B cell (primary cell): ENCODE results near the gene CD6. TPM values are rescaled to one million over a fixed set of nuclear protein-coding genes. Genes with fewer than 3 reads are reported as not detected.
A peak's percentile ranks its signal among the peaks of the same experiment; 100 is the strongest.

Experiments used
- ATAC-seq: fragments of 200-7000 bp; cut with Tn5 transposase; one replicate; pipeline ENCODE4 v1.10.0; 2021; ENCODE audit warnings: low read depth, mild to moderate bottlenecking, moderate number of reproducible peaks, moderate library complexity
- CTCF ChIA-PET: fragments of 350-600 bp; sonication (Branson Sonifier 250); formaldehyde crosslinking; loops from one replicate; lab custom pipeline; 2021; ENCODE audit warnings: antibody characterized with exemption, inconsistent platforms; lab: Charles Lee
- POLR2A ChIA-PET: fragments of 350-600 bp; sonication (Branson Sonifier 250); formaldehyde crosslinking; loops from one replicate; lab custom pipeline; 2021; ENCODE audit warnings: antibody characterized with exemption; lab: Charles Lee
- DNase-seq: peaks from one replicate; pipeline ENCODE4 v3.0.0; 2013
- H2AFZ ChIP-seq: 2 replicates; pipeline ENCODE4 v1.6.1; 2012; ENCODE audit warnings: mild to moderate bottlenecking, low read depth, low read length; ENCODE audit not compliant: insufficient read depth, poor library complexity, severe bottlenecking
- H3K27ac ChIP-seq, 2 donors: 1 replicate in 1 of 2; 2 replicates in 1 of 2; pipeline ENCODE4 v1.5.1; 2012 to 2013; ENCODE audit warnings: low read length in 2 of 2, mild to moderate bottlenecking in 2 of 2, moderate library complexity in 1 of 2
- H3K27me3 ChIP-seq, 4 experiments: fragments of 200-600 bp in 1 of 4; sonication (generic) in 1 of 4; replicated peaks in 1 of 4; 1 replicate in 2 of 4; 2 replicates in 2 of 4; pipeline versions ENCODE4 v1.6.1 to v1.7.0; 2013 to 2016; ENCODE audit warnings: low read length in 3 of 4, mild to moderate bottlenecking in 2 of 4, mixed read lengths in 1 of 4, moderate library complexity in 1 of 4; ENCODE audit not compliant: insufficient read depth in 4 of 4, control insufficient read depth in 3 of 4; ENCODE audit errors: control extremely low read depth in 1 of 4
- H3K36me3 ChIP-seq, 2 experiments: replicated peaks in 1 of 2; 1 replicate in 1 of 2; 2 replicates in 1 of 2; pipeline versions ENCODE4 v1.6.1 to v1.7.1; 2013; ENCODE audit warnings: low read length in 1 of 2; ENCODE audit not compliant: insufficient read depth in 2 of 2, control insufficient read depth in 1 of 2; ENCODE audit errors: control extremely low read depth in 1 of 2, extremely low read depth in 1 of 2
- H3K4me1 ChIP-seq, 2 donors: fragments of 200-600 bp in 1 of 2; sonication (generic) in 1 of 2; 1 replicate in 1 of 2; 2 replicates in 1 of 2; pipeline versions ENCODE4 v1.5.1 to v1.6.1; 2013 to 2017; ENCODE audit warnings: low read length in 2 of 2; ENCODE audit not compliant: control insufficient read depth in 2 of 2, insufficient read depth in 2 of 2
- H3K4me2 ChIP-seq: replicated peaks from 2 replicates; pipeline ENCODE3; 2012; ENCODE audit warnings: mild to moderate bottlenecking, low read depth, low read length; ENCODE audit not compliant: poor library complexity, severe bottlenecking
- H3K4me3 ChIP-seq, 5 experiments: fragments of 200-600 bp in 1 of 5; sonication (generic) in 1 of 5; 1 replicate in 3 of 5; 2 replicates in 2 of 5; pipeline versions ENCODE4 v1.5.1 to v1.7.0; 2011 to 2016; ENCODE audit warnings: low read length in 4 of 5, mild to moderate bottlenecking in 4 of 5, low read depth in 2 of 5, control low read depth in 1 of 5, moderate library complexity in 1 of 5; ENCODE audit not compliant: insufficient read depth in 1 of 5; ENCODE audit errors: control extremely low read depth in 1 of 5, extremely low read depth in 1 of 5
- H3K79me2 ChIP-seq: fragments of 200-600 bp; sonication (generic); one replicate; pipeline ENCODE4 v1.6.0; 2016; ENCODE audit warnings: low read length; ENCODE audit not compliant: control insufficient read depth, insufficient read depth
- H3K9ac ChIP-seq: fragments of 200-600 bp; sonication (generic); 2 replicates; pipeline ENCODE4 v1.6.1; 2017; ENCODE audit warnings: mild to moderate bottlenecking, low read length, moderate library complexity
- H3K9me3 ChIP-seq, 3 donors: one replicate each; pipeline versions ENCODE4 v1.6.1 to v1.7.1; 2013; ENCODE audit warnings: low read length in 2 of 3; ENCODE audit not compliant: control insufficient read depth in 2 of 3, insufficient read depth in 1 of 3; ENCODE audit errors: control extremely low read depth in 1 of 3
- H4K20me1 ChIP-seq: 2 replicates; pipeline ENCODE4 v1.6.0; 2012; ENCODE audit warnings: mild to moderate bottlenecking, low read length; ENCODE audit not compliant: insufficient read depth, control insufficient read depth, poor library complexity, severe bottlenecking
- H3K27ac Mint-ChIP-seq: one replicate; pipeline ENCODE4 v1.8.0; 2021; ENCODE audit warnings: mixed read lengths
- H3K27me3 Mint-ChIP-seq: one replicate; pipeline ENCODE4 v1.8.0; 2021; ENCODE audit warnings: mixed read lengths
- H3K4me1 Mint-ChIP-seq: one replicate; pipeline ENCODE4 v1.8.0; 2021; ENCODE audit warnings: mixed read lengths
- H3K4me3 Mint-ChIP-seq: one replicate; pipeline ENCODE4 v1.8.0; 2021; ENCODE audit warnings: mixed read lengths
- H3K9me3 Mint-ChIP-seq: one replicate; pipeline ENCODE4 v1.8.0; 2022; ENCODE audit warnings: mixed read lengths; ENCODE audit not compliant: insufficient read depth
- CTCF ChIP-seq: fragments of 200-600 bp; IDR thresholded peaks from one replicate; pipeline ENCODE4 v1.8.0; 2022; ENCODE audit warnings: antibody characterized with exemption, mild to moderate bottlenecking
- EZH2 ChIP-seq: IDR thresholded peaks from 2 replicates; pipeline ENCODE4 v1.6.1; 2012; ENCODE audit warnings: borderline replicate concordance, low read depth, mild to moderate bottlenecking, moderate library complexity, low read length; ENCODE audit not compliant: insufficient read depth, poor library complexity, severe bottlenecking
- WGBS: methylation state at CpG from one replicate; pipeline ENCODE4 v1.1.5; 2013; ENCODE audit warnings: missing lambda C conversion rate; ENCODE audit not compliant: insufficient coverage; 5-methylcytosine and 5-hydroxymethylcytosine counted together
- intact Hi-C: fragments of 100-400 bp; cut with micrococcal nuclease; formaldehyde crosslinking; loops from one replicate; pipeline ENCODE4 v1.10.0; 2022
- polyA plus RNA-seq: library from polyadenylated mRNA; depleted of rRNA; stranded (reverse); fragments of >200 nt; gene quantifications from 2 replicates; pipeline ENCODE4 v1.2.3, GENCODE V29; 2012
- total RNA-seq, 2 donors: library from RNA; stranded (reverse); fragments of 120-200 nt in 1 of 2; gene quantifications; 1 replicate in 1 of 2; 2 replicates in 1 of 2; pipeline versions ENCODE4 v1.2.3 to v1.2.4, GENCODE V29; 2013 to 2022

The CD6 gene
- total and polyA plus RNA-seq, 2 donors (not counting 1 experiment from before 2014, with no cell fraction given) = 9.3 to 13.6 TPM

GRCh38 chr11:61027141-61027840, 55.8 kb downstream of the CD6 start:
- no peak overlapping the region for H3K4me3 ChIP-seq
- H3K27me3 ChIP-seq = no peaks in the 10 kb centered on the region
- H3K79me2 ChIP-seq = no peaks in the 10 kb centered on the region
- CTCF ChIA-PET = interaction anchor here (0.7 to 2.8 kb wide), 4 partner anchors 38 to 197 kb away, joined by 3 to 13 read pairs (median 3); partner anchors contain the start of gene CD6
- Mint-ChIP-seq H3K4me3 (peak overlapping the region; percentile 46), H3K4me1 (peaks cover 57% of the 10 kb centered on the region), H3K9me3 (no peaks in the 10 kb centered on the region), H3K27me3 (no peaks in the 10 kb centered on the region), H3K27ac (peak overlapping the region; percentile 76)
- H3K9ac ChIP-seq = no peak overlapping the region
- H3K27ac ChIP-seq = no peak overlapping the region
- no peaks in the 10 kb centered on the region for H3K9me3 ChIP-seq
- intact Hi-C loops = loop anchor here (5.0 to 10.0 kb wide), 2 partner anchors 65 to 98 kb away; no protein-coding TSS in a partner anchor
- peaks cover 50 to 55% of the 10 kb centered on the region in 2 donors for H3K4me1 ChIP-seq
- 62% methylated on average over 11 of the region's 17 CpGs for WGBS
- no peak overlapping the region for H2AFZ ChIP-seq
- DNase-seq (no peak), ATAC-seq (no peak)
- TF ChIP-seq CTCF (no peak), EZH2 (no peak)
- no peaks in the 10 kb centered on the region for H4K20me1 ChIP-seq
- POLR2A ChIA-PET = interaction anchor here (0.5 to 1.2 kb wide), 2 partner anchors 17 to 34 kb away, joined by 3 to 4 read pairs; no protein-coding TSS in a partner anchor
- H3K36me3 ChIP-seq = no peaks in the 10 kb centered on the region
- H3K4me2 ChIP-seq = peak overlapping the region; percentile 65

GRCh38 chr11:61028135-61028729, 56.8 kb downstream of the CD6 start:
- intact Hi-C loops = loop anchor here (1.0 to 10.0 kb wide), 3 partner anchors 43 to 97 kb away; no protein-coding TSS in a partner anchor
- POLR2A ChIA-PET = interaction anchor here (0.5 to 1.2 kb wide), 2 partner anchors 18 to 33 kb away, joined by 3 to 4 read pairs; no protein-coding TSS in a partner anchor
- H3K79me2 ChIP-seq = no peaks in the 10 kb centered on the region
- no peaks in the 10 kb centered on the region for H4K20me1 ChIP-seq
- Mint-ChIP-seq H3K27ac (peak overlapping the region; percentile 76), H3K4me3 (peak overlapping the region; percentile 67), H3K27me3 (no peaks in the 10 kb centered on the region), H3K4me1 (peaks cover 49% of the 10 kb centered on the region), H3K9me3 (no peaks in the 10 kb centered on the region)
- H2AFZ ChIP-seq = no peak overlapping the region
- no peak overlapping the region for H3K27ac ChIP-seq
- no peak overlapping the region for H3K9ac ChIP-seq
- peaks cover 41 to 46% of the 10 kb centered on the region in 2 donors for H3K4me1 ChIP-seq
- DNase-seq = peak; percentile 62
- CTCF ChIA-PET = interaction anchor here (0.7 to 1.2 kb wide), 5 partner anchors 37 to 198 kb away, joined by 3 to 4 read pairs (median 3); no protein-coding TSS in a partner anchor
- peak overlapping the region; percentile 65 for H3K4me2 ChIP-seq
- WGBS = 37% methylated on average over 7 of the region's 7 CpGs
- TF ChIP-seq CTCF (no peak), EZH2 (no peak)
- H3K4me3 ChIP-seq = no peak overlapping the region
- H3K36me3 ChIP-seq = no peaks in the 10 kb centered on the region
- no peaks in the 10 kb centered on the region for H3K9me3 ChIP-seq
- no peaks in the 10 kb centered on the region for H3K27me3 ChIP-seq
- peak; percentile 88 for ATAC-seq
